Neuron (in vitro differentiated cells): ENCODE measurements around the gene CEACAM21.

Experiments used
- H2AFZ ChIP-seq: one replicate; pipeline ENCODE4 v1.6.1; 2013; ENCODE audit warnings: low read depth, mild to moderate bottlenecking, inconsistent platforms, low read length, moderate library complexity
- H3K27me3 ChIP-seq: one replicate; pipeline ENCODE4 v1.6.1; 2013; ENCODE audit warnings: low read length; ENCODE audit not compliant: insufficient read depth
- H3K36me3 ChIP-seq: one replicate; pipeline ENCODE4 v1.6.1; 2013; ENCODE audit warnings: low read length; ENCODE audit not compliant: insufficient read depth
- H3K4me1 ChIP-seq: one replicate; pipeline ENCODE4 v1.6.1; 2013; ENCODE audit warnings: low read length; ENCODE audit not compliant: insufficient read depth
- H3K4me3 ChIP-seq: 2 replicates; pipeline ENCODE4 v1.5.1; 2013; ENCODE audit warnings: mild to moderate bottlenecking, low read length, moderate library complexity
- H3K9me3 ChIP-seq: one replicate; pipeline ENCODE4 v1.6.1; 2013; ENCODE audit warnings: low read length

The CEACAM21 gene

DNA sequence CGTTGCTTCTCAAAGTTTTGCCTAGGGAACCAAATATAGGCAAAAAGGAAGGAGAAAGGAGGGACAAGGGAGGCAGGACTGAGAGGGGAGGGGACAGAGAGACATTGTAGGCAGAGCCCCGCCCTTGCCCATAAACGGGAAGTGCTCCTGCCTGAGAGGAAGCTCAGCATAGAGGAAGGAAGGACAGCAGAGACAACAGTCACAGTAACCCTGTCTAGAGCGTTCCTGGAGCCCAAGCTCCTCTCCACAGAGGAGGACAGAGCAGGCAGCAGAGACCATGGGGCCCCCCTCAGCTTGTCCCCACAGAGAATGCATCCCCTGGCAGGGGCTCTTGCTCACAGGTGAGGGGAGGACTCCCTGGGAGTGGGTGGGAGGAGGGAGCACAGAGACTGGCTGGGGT lies at the start of gene CEACAM21:
Gene CEACAM21, plus strand, starts transcription at position 169 of the 400 bp plus-strand sequence. Its CDS starts 109 bp downstream, at position 278.
- no peaks in the 10 kb centered on the region for H3K36me3 ChIP-seq
- H3K4me3 ChIP-seq = no peak within 1 kb of the TSS
- H3K27me3 ChIP-seq = peaks cover 5% of the 10 kb centered on the region
- no peaks in the 10 kb centered on the region for H3K9me3 ChIP-seq
- H3K4me1 ChIP-seq = no peaks in the 10 kb centered on the region
- no peak within 1 kb of the TSS for H2AFZ ChIP-seq

DNA sequence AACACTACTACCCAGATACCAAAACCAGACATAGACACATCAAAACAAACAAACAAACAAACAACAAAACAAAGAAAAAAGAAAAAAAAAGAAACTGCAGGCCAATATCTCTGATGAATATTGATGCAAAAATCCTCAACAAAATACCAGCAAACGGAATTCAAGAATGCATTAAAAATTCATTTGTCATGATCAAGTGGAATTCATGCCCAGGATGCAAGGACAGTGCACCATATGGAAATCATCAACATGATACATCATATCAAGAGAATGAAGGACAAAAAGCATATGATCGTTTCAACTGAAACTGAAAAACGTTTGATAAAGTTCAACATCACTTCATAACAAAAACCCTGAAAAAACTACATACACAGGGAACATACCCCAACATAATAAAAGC lies 48.9 kb upstream of the CEACAM21 start:
- Histone ChIP-seq H3K9me3 (peaks cover 4% of the 10 kb centered on the region), H3K4me1 (peaks cover 5% of the 10 kb centered on the region), H3K27me3 (peaks cover 13% of the 10 kb centered on the region), H3K36me3 (no peaks in the 10 kb centered on the region), H2AFZ (no peak overlapping the region), H3K4me3 (no peak overlapping the region)

DNA sequence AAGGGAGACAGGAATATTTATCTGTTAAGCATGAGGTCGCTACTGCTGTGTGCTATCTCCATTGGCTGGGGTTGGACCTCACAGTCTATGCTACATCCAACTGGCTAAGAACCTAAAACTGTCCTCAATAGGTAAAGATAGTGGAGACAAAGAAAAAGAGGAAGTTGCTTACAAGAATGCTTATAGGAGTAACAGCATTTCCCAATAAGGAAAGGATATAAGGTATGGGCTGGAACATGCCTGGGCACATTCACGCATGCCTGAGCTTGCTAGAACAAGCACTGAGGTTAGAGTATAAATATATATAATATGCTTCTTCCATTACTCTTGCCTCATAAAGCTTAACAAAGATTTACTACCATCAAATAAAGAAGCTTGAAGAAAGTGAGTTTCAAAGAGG lies 47.9 kb upstream of the CEACAM21 start:
- peaks cover 6% of the 10 kb centered on the region for H3K4me1 ChIP-seq
- peaks cover 11% of the 10 kb centered on the region for H3K27me3 ChIP-seq
- no peak overlapping the region for H2AFZ ChIP-seq
- H3K36me3 ChIP-seq = no peaks in the 10 kb centered on the region
- peaks cover 4% of the 10 kb centered on the region for H3K9me3 ChIP-seq
- H3K4me3 ChIP-seq = no peak overlapping the region

DNA sequence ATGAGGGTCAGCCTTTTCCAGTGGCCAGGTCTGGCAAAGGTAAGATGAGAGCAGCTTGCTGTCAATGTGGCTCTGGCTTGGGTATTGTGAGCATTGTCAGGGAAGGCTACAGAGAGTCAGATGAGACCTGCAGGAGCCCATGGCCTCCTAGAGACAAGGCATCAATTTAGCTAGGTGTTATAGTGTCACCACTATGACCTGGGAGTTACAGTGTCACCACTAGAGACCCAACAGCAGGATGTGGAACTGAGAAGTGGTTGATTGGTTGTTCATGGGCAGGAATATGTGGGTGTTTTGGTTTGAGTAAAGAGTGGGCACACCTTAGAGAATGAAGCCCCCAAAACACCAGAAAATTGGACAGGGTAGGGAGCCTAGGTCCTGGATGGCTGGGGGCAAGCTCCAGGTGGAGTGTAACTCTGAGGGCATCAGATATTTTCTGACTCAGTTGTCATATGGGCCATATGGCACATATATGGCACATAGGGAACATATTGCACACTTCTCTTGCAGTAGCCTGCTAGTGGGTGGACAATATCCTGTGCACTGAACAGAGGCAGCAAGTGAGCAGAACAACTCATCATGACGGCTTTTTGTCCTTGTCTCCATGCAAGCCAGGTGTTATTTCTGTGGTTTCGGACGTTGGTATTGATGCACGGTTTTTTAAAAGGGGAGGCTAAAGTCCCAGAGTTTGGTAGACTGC lies 46.3 kb upstream of the CEACAM21 start:
- Histone ChIP-seq H2AFZ (no peak overlapping the region), H3K4me1 (peaks cover 17% of the 10 kb centered on the region), H3K4me3 (no peak overlapping the region), H3K27me3 (peaks cover 11% of the 10 kb centered on the region), H3K9me3 (peaks cover 4% of the 10 kb centered on the region), H3K36me3 (no peaks in the 10 kb centered on the region)

DNA sequence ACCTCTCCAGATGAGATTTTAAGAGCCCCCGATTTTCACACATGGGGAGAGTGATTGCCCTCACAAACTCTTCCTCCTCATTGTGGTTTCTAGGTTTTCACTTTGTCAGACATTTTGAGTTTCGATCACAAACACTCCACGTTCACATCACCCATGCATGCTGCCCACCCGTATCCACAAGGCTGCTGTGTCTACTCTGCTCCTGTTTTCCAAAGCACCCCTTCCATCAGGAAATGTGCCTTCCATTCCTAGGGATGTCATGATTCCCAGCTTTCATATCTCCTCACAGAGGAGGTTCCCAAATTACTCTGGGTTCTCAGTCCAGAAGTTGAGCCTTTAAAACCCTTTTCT lies 45.8 kb upstream of the CEACAM21 start:
- Histone ChIP-seq H3K27me3 (peaks cover 11% of the 10 kb centered on the region), H3K4me3 (no peak overlapping the region), H3K4me1 (peaks cover 17% of the 10 kb centered on the region), H3K36me3 (no peaks in the 10 kb centered on the region), H2AFZ (no peak overlapping the region), H3K9me3 (peaks cover 4% of the 10 kb centered on the region)

DNA sequence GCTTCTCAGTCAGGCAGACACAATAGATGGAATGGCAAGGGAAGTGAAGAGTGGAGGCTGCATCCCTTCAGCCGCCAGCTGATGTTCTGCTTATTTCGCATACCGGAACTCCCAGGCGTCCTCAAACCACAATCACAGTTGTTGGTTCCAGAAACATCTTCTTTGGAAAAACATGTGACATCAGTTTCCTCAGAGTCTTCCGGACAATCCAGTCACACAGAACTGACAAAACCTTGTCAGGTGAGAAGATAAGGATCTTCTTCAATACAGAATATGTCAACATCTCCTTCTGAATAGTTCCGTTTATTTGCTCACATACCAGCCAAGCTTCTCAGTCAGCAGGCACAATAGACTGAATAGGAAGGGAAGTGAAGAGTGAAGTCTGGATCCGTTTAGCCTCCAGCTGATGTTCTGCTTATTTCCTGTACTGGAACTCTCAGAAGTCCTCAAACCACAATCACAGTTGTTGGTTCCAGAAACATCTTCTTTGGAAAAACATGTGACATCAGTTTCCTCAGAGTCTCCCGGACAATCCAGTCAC lies 45.1 kb upstream of the CEACAM21 start:
- Histone ChIP-seq H3K4me1 (peaks cover 17% of the 10 kb centered on the region), H3K9me3 (peaks cover 4% of the 10 kb centered on the region), H3K27me3 (peaks cover 14% of the 10 kb centered on the region), H2AFZ (no peak overlapping the region), H3K36me3 (no peaks in the 10 kb centered on the region), H3K4me3 (no peak overlapping the region)

DNA sequence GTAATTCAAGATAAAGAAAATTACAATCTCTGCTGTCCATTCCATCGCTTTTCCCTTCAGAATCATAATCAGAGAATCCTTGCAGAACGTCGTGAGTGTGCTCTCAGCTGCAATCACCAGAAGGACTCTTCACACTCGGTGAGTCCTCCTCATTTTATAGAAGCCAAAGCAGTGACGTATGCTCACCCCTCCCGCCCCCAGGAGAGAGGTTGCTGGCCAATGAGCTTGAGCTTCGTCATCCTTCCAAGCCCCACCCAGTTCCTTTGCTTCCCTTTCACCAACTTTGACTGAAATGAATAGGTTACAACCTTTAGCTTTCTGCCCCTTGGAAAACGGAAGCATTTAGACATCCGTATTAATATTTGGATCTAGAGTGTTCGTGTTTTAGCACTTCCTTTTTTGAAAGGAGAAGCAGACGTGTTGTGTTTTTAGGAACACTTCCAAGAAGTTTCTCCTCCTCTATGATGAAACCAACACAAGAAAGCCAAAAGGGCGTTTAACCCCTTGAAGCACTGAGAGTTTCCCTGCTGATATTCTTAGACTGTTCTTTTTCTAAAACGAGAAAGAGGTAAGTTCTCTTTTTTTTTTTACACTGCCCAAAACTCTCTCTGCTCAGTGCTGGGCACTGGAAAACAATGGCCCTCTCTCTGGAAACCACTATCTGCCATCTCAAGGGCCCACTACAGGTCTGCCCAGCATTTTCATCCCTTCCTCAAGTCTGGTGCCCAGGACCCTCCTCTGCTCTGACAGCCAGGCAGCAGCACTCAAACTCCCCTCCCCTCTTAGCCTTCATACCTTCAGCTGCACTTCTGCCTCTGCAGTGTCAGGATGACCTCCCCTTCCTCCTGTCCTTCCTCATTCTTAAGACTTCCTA lies 44.3 kb upstream of the CEACAM21 start:
- Histone ChIP-seq H3K4me3 (no peak overlapping the region), H3K4me1 (peaks cover 17% of the 10 kb centered on the region), H3K27me3 (peaks cover 20% of the 10 kb centered on the region), H3K9me3 (peaks cover 4% of the 10 kb centered on the region), H2AFZ (no peak overlapping the region), H3K36me3 (no peaks in the 10 kb centered on the region)

DNA sequence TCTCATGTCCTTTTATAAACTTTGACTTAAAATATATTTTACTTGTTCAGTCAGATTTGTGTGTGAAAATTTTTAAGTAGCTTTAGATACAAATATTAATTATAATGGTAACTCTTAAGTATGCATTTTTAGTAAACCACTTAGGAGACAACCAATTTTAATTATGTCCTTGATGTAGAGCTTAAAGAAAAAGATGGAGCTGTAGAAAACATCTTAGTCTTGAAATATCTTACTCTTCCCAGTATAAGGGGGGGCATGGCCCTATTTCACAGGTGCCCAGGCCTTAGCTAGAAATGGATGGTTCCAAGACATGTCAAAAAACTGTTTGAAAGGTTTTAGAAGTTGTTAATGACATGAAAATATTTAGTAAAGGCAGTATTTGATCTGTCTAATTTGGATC lies 43.4 kb upstream of the CEACAM21 start:
- peaks cover 4% of the 10 kb centered on the region for H3K9me3 ChIP-seq
- H3K4me3 ChIP-seq = no peak overlapping the region
- H3K4me1 ChIP-seq = peaks cover 17% of the 10 kb centered on the region
- H2AFZ ChIP-seq = no peak overlapping the region
- H3K27me3 ChIP-seq = peaks cover 27% of the 10 kb centered on the region
- no peaks in the 10 kb centered on the region for H3K36me3 ChIP-seq

DNA sequence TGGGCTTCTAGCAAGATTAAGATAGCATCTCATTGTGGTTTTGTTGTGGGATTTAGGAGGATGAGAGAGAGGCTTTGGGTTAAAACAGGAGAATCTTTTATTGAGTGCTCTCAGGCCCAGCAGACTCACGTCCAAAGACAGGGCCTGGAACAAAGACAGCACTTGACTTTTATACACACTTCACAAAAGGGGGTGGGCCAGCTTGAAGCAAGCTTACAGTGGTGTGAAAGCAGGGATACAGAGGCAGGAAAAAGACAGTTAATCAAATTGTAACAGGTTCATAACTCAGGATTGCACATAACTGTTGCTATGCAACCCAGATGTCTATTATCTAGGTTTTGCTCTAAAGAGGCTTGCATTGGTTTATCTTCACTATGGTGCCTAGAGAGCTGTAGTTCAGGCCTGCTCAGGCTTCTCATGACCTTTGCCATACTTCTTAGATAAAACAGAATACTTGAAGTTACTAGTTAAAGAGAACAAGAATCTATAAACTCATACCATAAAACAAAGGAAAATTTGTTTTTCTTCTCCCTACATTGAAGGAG lies 42.2 kb upstream of the CEACAM21 start:
- Histone ChIP-seq H3K27me3 (peaks cover 30% of the 10 kb centered on the region), H3K4me1 (peaks cover 12% of the 10 kb centered on the region), H3K4me3 (no peak overlapping the region), H2AFZ (no peak overlapping the region), H3K36me3 (no peaks in the 10 kb centered on the region), H3K9me3 (peaks cover 4% of the 10 kb centered on the region)

DNA sequence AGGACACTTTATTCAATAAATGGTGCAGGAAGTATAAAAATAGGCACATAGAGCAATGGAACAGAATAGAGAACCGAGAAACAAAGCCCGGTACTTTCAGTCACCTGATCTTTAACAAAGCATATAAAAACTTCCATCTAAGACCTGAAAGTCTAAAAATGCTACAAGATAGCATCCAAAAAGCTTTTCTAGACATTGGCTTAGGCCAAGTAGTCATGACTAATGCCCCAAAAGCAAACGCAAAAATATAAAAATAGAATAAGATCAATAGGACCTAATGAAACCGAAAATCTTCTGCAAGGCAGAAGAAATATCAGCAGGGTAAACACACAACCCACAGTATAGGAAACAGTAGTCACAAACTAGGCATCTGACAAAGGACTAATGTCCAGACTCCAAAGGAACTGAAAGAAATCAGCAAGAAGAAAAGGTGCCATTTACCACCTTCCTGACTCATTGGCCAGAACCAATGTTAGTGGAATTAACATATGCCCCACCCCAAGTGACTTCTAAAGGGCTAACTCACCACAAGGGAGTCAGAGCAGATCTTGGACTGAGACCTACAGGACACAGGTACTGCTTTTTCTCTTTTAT lies 40.8 kb upstream of the CEACAM21 start:
- Histone ChIP-seq H2AFZ (no peak overlapping the region), H3K9me3 (no peaks in the 10 kb centered on the region), H3K27me3 (peaks cover 25% of the 10 kb centered on the region), H3K4me1 (peaks cover 12% of the 10 kb centered on the region), H3K4me3 (no peak overlapping the region), H3K36me3 (no peaks in the 10 kb centered on the region)

DNA sequence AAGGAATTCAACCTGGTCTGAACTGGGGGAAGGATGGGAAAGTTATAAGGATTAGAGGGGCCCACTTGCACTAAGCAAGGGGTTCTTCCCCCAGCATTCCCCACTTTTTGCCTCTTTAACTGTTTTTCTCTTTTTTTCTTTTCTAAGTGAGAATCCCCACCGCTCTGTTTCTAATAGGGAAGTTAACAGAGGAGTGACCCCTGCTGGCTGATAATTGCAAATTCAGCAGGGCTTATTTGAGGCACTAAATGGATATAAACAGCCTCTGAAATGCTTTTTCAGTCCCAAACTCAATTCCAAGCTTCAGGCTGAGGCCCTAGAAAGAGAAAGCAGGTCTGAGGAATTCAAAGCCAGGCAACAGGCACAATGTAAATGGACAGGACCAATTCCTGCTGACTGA lies 38.2 kb upstream of the CEACAM21 start:
- Histone ChIP-seq H2AFZ (no peak overlapping the region), H3K36me3 (no peaks in the 10 kb centered on the region), H3K4me3 (no peak overlapping the region), H3K4me1 (peaks cover 12% of the 10 kb centered on the region), H3K27me3 (peaks cover 21% of the 10 kb centered on the region), H3K9me3 (no peaks in the 10 kb centered on the region)

DNA sequence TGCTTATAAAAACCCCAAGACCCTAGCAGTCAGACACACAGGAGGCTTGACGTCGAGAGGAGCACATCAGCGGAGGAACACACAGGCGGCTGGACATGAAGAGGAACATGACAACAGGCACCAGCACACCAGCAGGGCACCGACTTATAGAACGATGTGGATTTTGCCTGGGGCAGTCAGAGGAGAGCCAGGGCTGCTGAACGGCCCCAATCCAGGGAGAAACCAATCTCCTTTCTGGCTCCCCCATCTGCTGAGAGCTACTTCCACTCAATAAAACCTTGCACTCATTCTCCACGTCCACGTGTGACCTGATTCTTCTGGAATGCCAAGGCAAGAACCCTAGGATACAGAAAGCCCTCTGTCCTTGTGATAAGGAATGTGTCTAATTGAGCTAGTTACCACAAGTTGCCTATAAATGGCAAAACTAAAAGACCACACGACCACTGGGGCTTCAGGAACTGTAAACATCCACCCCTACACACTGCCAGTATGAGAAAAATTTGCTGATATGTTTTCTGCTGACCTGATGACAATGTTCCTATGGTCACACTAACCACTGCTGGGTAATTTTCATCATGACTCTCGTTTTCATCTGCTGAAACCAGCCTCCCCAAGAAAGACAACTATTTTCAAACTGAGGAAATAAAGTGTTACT lies 35.8 kb upstream of the CEACAM21 start:
- Histone ChIP-seq H3K4me1 (no peaks in the 10 kb centered on the region), H3K9me3 (no peaks in the 10 kb centered on the region), H3K36me3 (no peaks in the 10 kb centered on the region), H3K27me3 (peaks cover 21% of the 10 kb centered on the region), H3K4me3 (no peak overlapping the region), H2AFZ (no peak overlapping the region)
